ENCODE results near the gene MDM1. TPM values are rescaled to one million over a fixed set of nuclear protein-coding genes. Genes with fewer than 3 reads are reported as not detected.

The MDM1 gene
- total and polyA plus RNA-seq, 5 donors, result 8.6 to 14.6 (median 11.3) TPM

DNA sequence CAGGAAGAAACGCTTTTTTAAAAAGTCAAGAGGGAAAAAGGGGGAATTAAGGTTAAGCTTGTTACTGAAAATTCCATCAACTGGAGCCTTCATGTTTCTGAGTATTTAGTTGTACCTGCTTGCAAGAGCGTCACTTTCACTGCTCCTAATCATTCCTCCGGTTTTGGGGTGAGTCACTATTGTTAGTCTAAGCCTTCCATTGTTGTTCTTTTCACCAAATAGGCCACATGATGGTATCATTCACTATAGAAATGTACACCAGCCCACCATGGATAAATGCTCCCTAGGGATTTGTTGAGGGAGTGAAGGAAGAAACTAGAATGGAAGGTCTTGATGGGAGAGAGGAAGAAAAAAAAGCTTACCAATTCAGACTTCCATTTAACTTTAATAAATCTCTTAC, 81.7 kb downstream of the MDM1 start:
- intact Hi-C loops (cut with DNase I), result no loop called here
- no peaks in the 10 kb centered on the region for H3K27me3 ChIP-seq (ENCODE audit: control insufficient read depth, insufficient read depth)
- no peaks in the 10 kb centered on the region for H3K4me1 ChIP-seq (ENCODE audit: control insufficient read depth, insufficient read depth, low read length)
- DNase-seq (no peak), ATAC-seq (no peak)
- no peak overlapping the region for H3K4me3 ChIP-seq (ENCODE audit: low read length)
- H3K9me3 ChIP-seq (ENCODE audit: control insufficient read depth, low read length), result no peaks in the 10 kb centered on the region
- 82% methylated on average over 3 of the region's 3 CpGs for WGBS
- H3K27ac ChIP-seq (ENCODE audit: low read length), result no peak overlapping the region

GRCh38 chr12:68247785-68248184, 84.4 kb downstream of the MDM1 start:
- ATAC-seq (no peak), DNase-seq (no peak)
- no peak overlapping the region for H3K4me3 ChIP-seq (ENCODE audit: low read length)
- H3K4me1 ChIP-seq (ENCODE audit: control insufficient read depth, insufficient read depth, low read length), result no peaks in the 10 kb centered on the region
- no peaks in the 10 kb centered on the region for H3K27me3 ChIP-seq (ENCODE audit: control insufficient read depth, insufficient read depth)
- H3K9me3 ChIP-seq (ENCODE audit: control insufficient read depth, low read length), result no peaks in the 10 kb centered on the region
- intact Hi-C loops (cut with DNase I), result no loop called here
- H3K27ac ChIP-seq (ENCODE audit: low read length), result no peak overlapping the region

DNA sequence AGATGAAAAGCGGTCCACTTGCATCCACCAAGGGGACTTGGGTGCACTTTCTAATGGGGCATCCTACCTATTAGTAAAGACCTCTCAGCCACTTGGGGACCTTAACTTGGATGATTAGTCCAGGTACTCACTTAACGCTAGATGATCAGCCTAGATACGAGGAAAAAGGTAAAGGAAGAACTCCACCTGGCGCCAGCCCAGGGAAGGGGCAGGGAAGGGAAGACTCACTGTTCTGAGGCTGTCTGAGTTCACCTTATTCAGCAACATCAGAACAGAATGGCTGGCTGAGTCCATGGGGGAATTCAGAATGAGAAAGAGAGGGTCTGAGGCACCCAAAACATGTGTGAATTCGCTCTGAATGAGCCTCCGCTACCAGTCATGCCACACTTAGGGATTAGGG, 85.8 kb downstream of the MDM1 start:
- Histone ChIP-seq H3K9me3 (ENCODE audit: control insufficient read depth, low read length) (no peaks in the 10 kb centered on the region), H3K27ac (ENCODE audit: low read length) (no peak overlapping the region), H3K4me3 (ENCODE audit: low read length) (no peak overlapping the region), H3K27me3 (ENCODE audit: control insufficient read depth, insufficient read depth) (no peaks in the 10 kb centered on the region), H3K4me1 (ENCODE audit: control insufficient read depth, insufficient read depth, low read length) (no peaks in the 10 kb centered on the region)
- intact Hi-C loops (cut with DNase I), result no loop called here
- ATAC-seq (no peak), DNase-seq (no peak)
- WGBS, result 91% methylated on average over 6 of the region's 6 CpGs

DNA sequence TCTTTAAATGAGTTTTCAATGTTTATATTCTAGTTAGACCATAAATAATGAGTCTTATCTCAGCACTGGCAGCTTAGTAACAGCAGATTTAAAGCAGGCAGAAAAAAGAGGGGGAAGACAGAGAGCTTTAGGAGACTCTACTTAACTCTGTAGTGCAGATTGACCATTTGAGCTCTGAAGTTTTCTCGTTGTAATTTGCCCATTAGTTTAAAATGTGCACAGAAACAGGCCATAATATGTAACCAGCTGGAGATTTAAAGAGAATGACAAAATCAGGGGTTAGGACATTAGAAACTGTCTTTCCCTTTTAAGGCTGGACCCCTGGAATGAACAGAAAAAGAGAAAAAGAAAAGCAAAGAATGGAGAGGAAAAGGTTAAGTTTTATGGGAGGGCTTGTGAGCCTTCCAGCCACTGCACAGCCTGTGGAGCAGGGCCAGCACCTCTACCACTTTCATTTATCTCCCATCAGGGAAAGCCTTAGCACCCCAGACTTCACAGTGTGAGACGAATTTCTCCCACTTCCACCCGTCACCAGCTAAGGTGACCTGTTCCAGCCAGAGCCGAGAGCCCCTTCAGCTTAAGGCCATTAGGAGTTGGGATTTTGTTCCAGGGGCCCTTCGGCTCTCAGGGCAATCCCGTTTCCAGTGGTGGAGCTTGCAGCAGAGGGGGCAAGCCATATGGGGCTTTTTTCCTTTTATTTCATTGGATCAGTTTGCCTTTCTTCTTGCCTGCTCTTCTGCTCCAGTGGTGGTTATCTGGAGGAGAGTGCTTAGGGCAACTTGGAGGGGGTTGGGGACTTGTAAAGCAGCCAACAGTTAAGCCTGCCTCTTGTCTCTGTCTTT, 86.8 kb downstream of the MDM1 start:
- DNase-seq (peak in 2 of 3 donors; percentile 48 to 49), ATAC-seq (peak in 1 of 2 donors; percentile 57)
- H3K4me3 ChIP-seq (ENCODE audit: low read length), result peak overlapping the region; percentile 46
- no peaks in the 10 kb centered on the region for H3K4me1 ChIP-seq (ENCODE audit: control insufficient read depth, insufficient read depth, low read length)
- no peak overlapping the region for H3K27ac ChIP-seq (ENCODE audit: low read length)
- no peaks in the 10 kb centered on the region for H3K9me3 ChIP-seq (ENCODE audit: control insufficient read depth, low read length)
- intact Hi-C loops (cut with DNase I), result no loop called here
- no peaks in the 10 kb centered on the region for H3K27me3 ChIP-seq (ENCODE audit: control insufficient read depth, insufficient read depth)
- WGBS, result 19% methylated on average over 6 of the region's 6 CpGs

Other genes starting within 250 kb of the MDM1 start
- gene IFNG, start 172.6 kb downstream of the MDM1 start, total RNA-seq, result not detected
- gene IFNG, start 172.6 kb downstream of the MDM1 start, polyA plus RNA-seq, result not detected
- gene IL26, start 106.6 kb downstream of the MDM1 start, total RNA-seq, result not detected
- gene IL26, start 106.6 kb downstream of the MDM1 start, polyA plus RNA-seq, result not detected
- gene IL22, start 78.8 kb downstream of the MDM1 start, total RNA-seq, result not detected
- not detected for gene IL22, start 78.8 kb downstream of the MDM1 start, polyA plus RNA-seq